ENCODE results near the gene CCDC192.

Gene CCDC192

GRCh38 chr5:127884416-127884815 lies 181.2 kb downstream of the CCDC192 start:
- no peak for DNase-seq (ENCODE audit: low read depth in 3 of 3)

- no peak for DNase-seq (ENCODE audit: low read depth in 3 of 3)
These were observed 182.0 kb downstream of the CCDC192 start for GRCh38 chr5:127885176-127885575.

GRCh38 chr5:127886081-127886480 lies 182.9 kb downstream of the CCDC192 start:
- DNase-seq (ENCODE audit: low read depth in 3 of 3) = no peak

- DNase-seq (ENCODE audit: low read depth in 3 of 3) = no peak
These were observed 184.1 kb downstream of the CCDC192 start for GRCh38 chr5:127887282-127887681.

GRCh38 chr5:127891942-127892341 lies 188.8 kb downstream of the CCDC192 start:
- DNase-seq (ENCODE audit: low read depth in 3 of 3) = no peak

- DNase-seq (ENCODE audit: low read depth in 3 of 3) = no peak
These were observed 189.4 kb downstream of the CCDC192 start for GRCh38 chr5:127892467-127893207.

GRCh38 chr5:127893232-127893631 lies 190.0 kb downstream of the CCDC192 start:
- no peak for DNase-seq (ENCODE audit: low read depth in 3 of 3)

GRCh38 chr5:127894461-127894860 lies 191.3 kb downstream of the CCDC192 start:
- no peak for DNase-seq (ENCODE audit: low read depth in 3 of 3)

- DNase-seq (ENCODE audit: low read depth in 3 of 3) = no peak
These were observed 195.5 kb downstream of the CCDC192 start for GRCh38 chr5:127898551-127899213.

GRCh38 chr5:127899214-127899610 lies 196.0 kb downstream of the CCDC192 start:
- no peak for DNase-seq (ENCODE audit: low read depth in 3 of 3)

- DNase-seq (ENCODE audit: low read depth in 3 of 3) = no peak
These were observed 203.5 kb downstream of the CCDC192 start for GRCh38 chr5:127906562-127907204.

GRCh38 chr5:127907907-127908306 lies 204.7 kb downstream of the CCDC192 start:
- DNase-seq (ENCODE audit: low read depth in 3 of 3) = no peak

- DNase-seq (ENCODE audit: low read depth in 3 of 3) = no peak
These were observed 205.9 kb downstream of the CCDC192 start for GRCh38 chr5:127909066-127909465.

- DNase-seq (ENCODE audit: low read depth in 3 of 3) = no peak
These were observed 206.6 kb downstream of the CCDC192 start for GRCh38 chr5:127909821-127910220.

- DNase-seq (ENCODE audit: low read depth in 3 of 3) = no peak
These were observed 207.2 kb downstream of the CCDC192 start for GRCh38 chr5:127910307-127910956.

GRCh38 chr5:127911619-127912018 lies 208.4 kb downstream of the CCDC192 start:
- no peak for DNase-seq (ENCODE audit: low read depth in 3 of 3)

- no peak for DNase-seq (ENCODE audit: low read depth in 3 of 3)
These were observed 209.2 kb downstream of the CCDC192 start for GRCh38 chr5:127912411-127912810.

- DNase-seq (ENCODE audit: low read depth in 3 of 3) = no peak
These were observed 213.8 kb downstream of the CCDC192 start for GRCh38 chr5:127916885-127917573.

- no peak for DNase-seq (ENCODE audit: low read depth in 3 of 3)
These were observed 216.0 kb downstream of the CCDC192 start for GRCh38 chr5:127919006-127919796.

GRCh38 chr5:127919818-127920217 lies 216.6 kb downstream of the CCDC192 start:
- DNase-seq (ENCODE audit: low read depth in 3 of 3) = no peak

- no peak for DNase-seq (ENCODE audit: low read depth in 3 of 3)
These were observed 217.7 kb downstream of the CCDC192 start for GRCh38 chr5:127920936-127921335.
